Kidney epithelial cell (primary cell): ENCODE results near the gene CEL. TPM values are rescaled to one million over a fixed set of nuclear protein-coding genes. Genes with fewer than 3 reads are reported as not detected.

Experiments
- DNase-seq: peaks from one replicate; pipeline ENCODE4 v3.0.0-alpha.2; 2010; ENCODE audit warnings: low read depth
- H3K27me3 ChIP-seq: 2 replicates; pipeline ENCODE4 v1.6.0; 2011; ENCODE audit warnings: low read length; ENCODE audit not compliant: control insufficient read depth, insufficient read depth
- H3K36me3 ChIP-seq: 2 replicates; pipeline ENCODE4 v1.5.1; 2011; ENCODE audit warnings: low read length; ENCODE audit not compliant: control insufficient read depth, insufficient read depth
- H3K4me3 ChIP-seq: 2 replicates; pipeline ENCODE4 v1.5.1; 2011; ENCODE audit warnings: low read depth, mild to moderate bottlenecking, control low read depth, low read length
- total RNA-seq: library from RNA; depleted of rRNA; stranded (reverse); fragments of >200 nt; gene quantifications from 2 replicates; pipeline ENCODE4 v1.2.3, GENCODE V29; 2015
- TF ChIP-seq, protein P1 (sequence below): IDR thresholded peaks from 2 replicates; pipeline ENCODE4 v1.5.1; 2011; ENCODE audit warnings: mild to moderate bottlenecking, moderate library complexity, low read length, control low read depth, inconsistent platforms; ENCODE audit not compliant: insufficient read depth, poor library complexity, severe bottlenecking

Gene CEL
- total RNA-seq, 1 donor from 2014 or later: 1.2 TPM

- DNase-seq: no peak
- TF ChIP-seq, protein P1, sequence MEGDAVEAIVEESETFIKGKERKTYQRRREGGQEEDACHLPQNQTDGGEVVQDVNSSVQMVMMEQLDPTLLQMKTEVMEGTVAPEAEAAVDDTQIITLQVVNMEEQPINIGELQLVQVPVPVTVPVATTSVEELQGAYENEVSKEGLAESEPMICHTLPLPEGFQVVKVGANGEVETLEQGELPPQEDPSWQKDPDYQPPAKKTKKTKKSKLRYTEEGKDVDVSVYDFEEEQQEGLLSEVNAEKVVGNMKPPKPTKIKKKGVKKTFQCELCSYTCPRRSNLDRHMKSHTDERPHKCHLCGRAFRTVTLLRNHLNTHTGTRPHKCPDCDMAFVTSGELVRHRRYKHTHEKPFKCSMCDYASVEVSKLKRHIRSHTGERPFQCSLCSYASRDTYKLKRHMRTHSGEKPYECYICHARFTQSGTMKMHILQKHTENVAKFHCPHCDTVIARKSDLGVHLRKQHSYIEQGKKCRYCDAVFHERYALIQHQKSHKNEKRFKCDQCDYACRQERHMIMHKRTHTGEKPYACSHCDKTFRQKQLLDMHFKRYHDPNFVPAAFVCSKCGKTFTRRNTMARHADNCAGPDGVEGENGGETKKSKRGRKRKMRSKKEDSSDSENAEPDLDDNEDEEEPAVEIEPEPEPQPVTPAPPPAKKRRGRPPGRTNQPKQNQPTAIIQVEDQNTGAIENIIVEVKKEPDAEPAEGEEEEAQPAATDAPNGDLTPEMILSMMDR: no peak
- Histone ChIP-seq H3K27me3 (no peaks in the 10 kb centered on the region), H3K4me3 (no peak overlapping the region), H3K36me3 (peaks cover 4% of the 10 kb centered on the region)
Measured at GRCh38 chr9:133044125-133044524, 17.7 kb upstream of the CEL start.

GRCh38 chr9:133044661-133045060 is 17.1 kb upstream of the CEL start:
- Histone ChIP-seq H3K4me3 (no peak overlapping the region), H3K27me3 (no peaks in the 10 kb centered on the region), H3K36me3 (peaks cover 4% of the 10 kb centered on the region)
- TF ChIP-seq, protein P1: no peak
- DNase-seq: no peak

DNA sequence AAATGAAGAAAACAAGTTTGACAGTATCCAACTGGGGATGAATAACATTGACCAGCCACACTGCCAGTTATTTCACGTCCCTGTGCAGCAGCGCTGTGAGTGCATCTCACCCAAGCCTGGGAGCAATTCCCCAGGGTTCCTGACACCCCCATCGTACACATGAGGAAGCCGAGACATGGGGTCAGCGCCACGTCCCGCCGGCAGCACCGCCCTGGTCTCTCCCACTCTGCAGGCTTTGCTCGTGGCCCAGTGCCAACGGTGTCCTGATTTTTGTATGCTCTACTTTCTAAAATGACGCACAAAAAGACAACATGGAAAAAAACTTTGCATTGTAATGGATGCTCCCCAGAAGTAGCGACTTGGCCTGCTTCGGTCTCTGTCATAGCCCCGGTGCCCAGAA is 16.6 kb upstream of the CEL start:
- TF ChIP-seq, protein P1: no peak
- Histone ChIP-seq H3K27me3 (no peaks in the 10 kb centered on the region), H3K4me3 (no peak overlapping the region), H3K36me3 (peaks cover 4% of the 10 kb centered on the region)
- DNase-seq: no peak

- Histone ChIP-seq H3K27me3 (no peaks in the 10 kb centered on the region), H3K36me3 (peaks cover 6% of the 10 kb centered on the region), H3K4me3 (no peak overlapping the region)
- TF ChIP-seq, protein P1: no peak
- DNase-seq: no peak
Measured at GRCh38 chr9:133046196-133046899, 15.4 kb upstream of the CEL start.

GRCh38 chr9:133046900-133047295 is 14.9 kb upstream of the CEL start:
- H3K4me3 ChIP-seq: no peak overlapping the region
- peaks cover 8% of the 10 kb centered on the region for H3K36me3 ChIP-seq
- no peaks in the 10 kb centered on the region for H3K27me3 ChIP-seq
- DNase-seq: no peak
- TF ChIP-seq, protein P1: no peak

DNA sequence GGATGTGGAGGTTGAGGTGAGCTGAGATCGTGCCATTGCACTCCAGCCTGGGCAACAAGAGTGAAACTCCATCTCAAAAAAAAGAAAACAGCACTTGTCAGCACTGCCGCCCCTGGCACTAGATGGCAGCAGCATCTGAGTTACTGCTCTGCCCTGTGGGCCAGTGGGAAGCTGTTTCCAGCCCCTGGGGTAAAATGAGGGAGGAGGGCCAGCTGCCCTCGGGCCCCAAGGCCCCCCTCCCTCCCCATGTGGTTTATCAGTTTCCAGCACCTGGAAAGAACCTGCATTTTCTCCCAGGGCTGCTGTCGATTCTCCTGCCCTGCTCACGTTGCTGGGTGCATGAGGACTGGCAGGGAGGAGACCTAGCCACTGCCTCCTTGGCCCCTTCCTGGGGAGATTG is 13.2 kb upstream of the CEL start:
- DNase-seq: no peak
- H3K36me3 ChIP-seq: peaks cover 6% of the 10 kb centered on the region
- H3K4me3 ChIP-seq: no peak overlapping the region
- no peaks in the 10 kb centered on the region for H3K27me3 ChIP-seq
- TF ChIP-seq, protein P1: peak; percentile 46
